ENCODE data around the gene GID8.

DNA sequence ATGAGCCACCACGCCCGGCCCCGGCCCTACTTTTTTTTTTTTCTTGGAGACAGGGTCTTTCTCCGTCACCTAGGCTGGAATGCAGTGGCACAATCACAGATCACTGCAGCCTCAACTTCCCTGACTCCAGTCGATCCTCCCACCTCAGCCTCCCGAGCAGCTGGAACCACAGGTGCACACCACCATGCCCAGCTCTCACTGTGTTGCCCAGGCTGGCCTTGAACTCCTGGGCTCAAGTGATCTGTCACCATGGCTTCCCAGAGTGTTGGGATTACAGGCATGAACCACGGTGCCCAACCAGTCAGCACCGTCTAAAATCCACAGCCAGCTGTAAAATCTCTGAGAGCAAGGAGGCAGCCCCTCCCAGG is 32.0 kb downstream of the GID8 start:
- TF ChIP-seq POLR2A (IDR thresholded peaks at IDR 0.05), result no peak
- no peak for TF ChIP-seq EP300 (IDR thresholded peaks at IDR 0.05)
- TF ChIP-seq, protein P1, sequence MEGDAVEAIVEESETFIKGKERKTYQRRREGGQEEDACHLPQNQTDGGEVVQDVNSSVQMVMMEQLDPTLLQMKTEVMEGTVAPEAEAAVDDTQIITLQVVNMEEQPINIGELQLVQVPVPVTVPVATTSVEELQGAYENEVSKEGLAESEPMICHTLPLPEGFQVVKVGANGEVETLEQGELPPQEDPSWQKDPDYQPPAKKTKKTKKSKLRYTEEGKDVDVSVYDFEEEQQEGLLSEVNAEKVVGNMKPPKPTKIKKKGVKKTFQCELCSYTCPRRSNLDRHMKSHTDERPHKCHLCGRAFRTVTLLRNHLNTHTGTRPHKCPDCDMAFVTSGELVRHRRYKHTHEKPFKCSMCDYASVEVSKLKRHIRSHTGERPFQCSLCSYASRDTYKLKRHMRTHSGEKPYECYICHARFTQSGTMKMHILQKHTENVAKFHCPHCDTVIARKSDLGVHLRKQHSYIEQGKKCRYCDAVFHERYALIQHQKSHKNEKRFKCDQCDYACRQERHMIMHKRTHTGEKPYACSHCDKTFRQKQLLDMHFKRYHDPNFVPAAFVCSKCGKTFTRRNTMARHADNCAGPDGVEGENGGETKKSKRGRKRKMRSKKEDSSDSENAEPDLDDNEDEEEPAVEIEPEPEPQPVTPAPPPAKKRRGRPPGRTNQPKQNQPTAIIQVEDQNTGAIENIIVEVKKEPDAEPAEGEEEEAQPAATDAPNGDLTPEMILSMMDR (IDR thresholded peaks at IDR 0.05), result no peak
